Measurements from ENCODE around the gene DUSP18.
"Not testable (repeated sequence)": the region's sequence is repeated elsewhere in the genome, so short reads cannot be mapped to it uniquely, and the experiment has no call there.

The DUSP18 gene

GRCh38 chr22:30640361-30640760 is 27.3 kb downstream of the DUSP18 start:
- DNase-seq (ENCODE audit: low spot score): no peak

DNA sequence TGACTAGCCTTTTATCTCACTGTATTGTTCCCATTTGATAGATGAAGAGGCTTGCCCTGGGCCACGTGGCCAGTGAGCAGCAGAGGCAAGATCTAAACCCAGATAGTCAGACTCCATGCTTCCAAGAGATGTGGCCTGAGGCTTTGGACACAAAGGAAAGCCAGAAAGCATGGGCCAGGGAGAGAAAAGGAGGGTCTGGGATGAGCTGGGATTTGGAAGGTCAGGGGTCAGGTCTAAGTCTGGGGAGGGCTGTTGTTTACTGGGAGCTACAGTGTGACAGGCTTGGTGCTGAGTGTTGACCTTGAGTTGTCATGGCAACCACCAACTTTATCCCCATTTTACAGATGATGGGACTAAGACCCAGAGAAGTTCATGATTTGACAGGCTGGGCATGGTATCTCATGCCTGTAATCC is 30.0 kb downstream of the DUSP18 start:
- DNase-seq (ENCODE audit: low spot score): no peak

DNA sequence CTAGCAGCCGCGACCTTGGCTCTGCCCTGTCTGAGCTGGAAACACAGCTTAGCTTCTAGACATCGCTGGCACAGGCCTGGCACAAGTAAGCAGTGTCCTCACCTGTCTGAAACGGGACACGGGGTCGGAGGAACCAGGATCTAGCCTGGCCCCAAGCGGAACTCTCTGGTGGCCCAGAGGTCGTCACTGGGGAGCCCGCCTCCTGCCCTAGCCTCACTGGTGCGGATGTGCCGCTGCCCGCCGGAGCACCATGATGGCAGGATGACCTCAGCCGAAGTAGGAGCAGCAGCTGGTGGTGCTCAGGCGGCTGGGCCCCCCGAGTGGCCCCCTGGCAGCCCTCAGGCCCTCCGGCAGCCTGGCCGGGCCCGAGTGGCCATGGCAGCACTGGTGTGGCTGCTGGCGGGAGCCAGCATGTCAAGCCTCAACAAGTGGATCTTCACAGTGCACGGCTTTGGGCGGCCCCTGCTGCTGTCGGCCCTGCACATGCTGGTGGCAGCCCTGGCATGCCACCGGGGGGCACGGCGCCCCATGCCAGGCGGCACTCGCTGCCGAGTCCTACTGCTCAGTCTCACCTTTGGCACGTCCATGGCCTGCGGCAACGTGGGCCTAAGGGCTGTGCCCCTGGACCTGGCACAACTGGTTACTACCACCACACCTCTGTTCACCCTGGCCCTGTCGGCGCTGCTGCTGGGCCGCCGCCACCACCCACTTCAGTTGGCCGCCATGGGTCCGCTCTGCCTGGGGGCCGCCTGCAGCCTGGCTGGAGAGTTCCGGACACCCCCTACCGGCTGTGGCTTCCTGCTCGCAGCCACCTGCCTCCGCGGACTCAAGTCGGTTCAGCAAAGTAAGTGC is 31.2 kb downstream of the DUSP18 start:
- no peak for DNase-seq (ENCODE audit: low spot score)

GRCh38 chr22:30635273-30636225 is 32.1 kb downstream of the DUSP18 start, which contains the start of gene SLC35E4:
Gene SLC35E4 (plus strand): TSS chr22:30635781. CDS start chr22:30636451, 670 bp downstream.
- peak; percentile 95 for DNase-seq (ENCODE audit: low spot score)

DNA sequence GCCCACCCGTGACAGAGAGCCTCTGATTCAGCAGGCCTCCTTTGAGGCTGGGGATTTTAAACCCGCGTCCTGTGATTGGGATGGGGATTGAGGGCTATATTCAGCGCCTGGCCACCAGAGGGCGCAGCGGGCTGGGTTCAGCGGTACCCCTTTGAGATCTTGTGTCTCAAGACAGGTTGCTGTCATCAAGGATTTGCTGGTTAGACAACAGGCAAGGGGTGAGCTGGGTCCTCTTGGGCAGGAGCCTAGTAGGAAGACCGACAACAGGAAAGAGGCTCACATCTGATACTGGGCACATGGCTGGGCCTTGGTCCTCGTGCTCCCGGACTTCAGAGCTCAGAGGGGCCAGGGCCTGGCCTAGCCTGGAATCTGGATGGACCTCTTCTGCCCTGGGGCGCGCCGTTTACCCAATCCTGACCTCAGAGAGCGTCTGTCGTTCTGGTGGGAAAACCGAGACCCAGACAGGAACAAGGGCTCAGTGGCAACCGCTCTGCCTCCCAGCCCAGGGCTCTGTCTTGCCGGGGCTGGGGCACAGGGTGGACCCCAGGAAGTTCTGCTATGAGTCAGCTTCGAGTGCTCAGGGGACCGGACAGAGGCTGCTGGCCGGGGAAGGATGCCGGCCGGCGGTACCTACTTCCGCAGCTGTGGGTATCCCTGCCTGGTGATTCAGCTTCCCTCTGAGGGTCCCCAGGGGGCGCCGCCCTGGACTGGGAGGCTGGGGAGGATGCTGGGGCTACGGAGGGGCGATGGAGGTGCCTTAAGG is 33.0 kb downstream of the DUSP18 start:
- peak; percentile 87 for DNase-seq (ENCODE audit: low spot score)

DNA sequence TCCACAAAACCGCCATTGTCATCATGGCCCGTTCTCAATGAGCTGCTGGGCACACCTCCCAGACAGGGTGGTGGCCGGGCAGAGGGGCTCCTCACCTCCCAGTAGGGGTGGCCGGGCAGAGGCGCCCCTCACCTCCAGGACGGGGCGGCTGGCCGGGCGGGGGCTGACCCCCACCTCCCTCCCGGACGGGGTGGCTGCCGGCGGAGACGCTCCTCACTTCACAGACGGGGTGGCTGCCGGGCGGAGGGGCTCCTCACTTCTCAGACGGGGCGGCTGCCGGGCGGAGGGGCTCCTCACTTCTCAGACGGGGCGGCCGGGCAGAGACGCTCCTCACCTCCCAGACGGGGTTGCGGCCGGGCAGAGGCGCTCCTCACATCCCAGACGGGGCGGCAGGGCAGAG is 36.2 kb downstream of the DUSP18 start:
- DNase-seq (ENCODE audit: low spot score): not testable (repeated sequence)

GRCh38 chr22:30628491-30628890 is 39.2 kb downstream of the DUSP18 start:
- DNase-seq (ENCODE audit: low spot score): no peak

DNA sequence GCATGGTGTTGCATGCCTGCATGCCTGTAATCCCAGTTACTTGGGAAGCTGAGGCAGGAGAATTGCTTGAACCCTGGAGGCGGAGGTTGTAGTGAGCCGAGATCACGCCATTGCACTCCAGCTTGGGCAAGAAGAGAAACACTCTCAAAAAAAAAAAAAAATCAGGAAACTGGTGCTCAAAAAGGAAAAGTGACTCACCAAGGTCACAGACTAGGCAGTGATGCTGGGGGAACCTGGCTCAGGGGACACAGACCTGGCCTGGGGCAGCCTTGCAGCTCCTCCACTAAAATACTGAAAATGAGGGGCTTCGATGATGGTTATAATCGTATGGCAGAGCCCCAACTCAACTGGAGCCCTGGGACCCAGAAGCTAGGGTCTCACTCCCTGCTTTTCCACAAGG is 40.2 kb downstream of the DUSP18 start:
- no peak for DNase-seq (ENCODE audit: low spot score)

GRCh38 chr22:30626413-30626812 is 41.3 kb downstream of the DUSP18 start:
- DNase-seq (ENCODE audit: low spot score): no peak

GRCh38 chr22:30619909-30620308 is 47.8 kb downstream of the DUSP18 start:
- DNase-seq (ENCODE audit: low spot score): not testable (repeated sequence)

GRCh38 chr22:30617819-30618218 is 49.9 kb downstream of the DUSP18 start:
- no peak for DNase-seq (ENCODE audit: low spot score)

GRCh38 chr22:30615543-30615954 is 52.1 kb downstream of the DUSP18 start:
- DNase-seq (ENCODE audit: low spot score): no peak

GRCh38 chr22:30614879-30615278 is 52.8 kb downstream of the DUSP18 start:
- no peak for DNase-seq (ENCODE audit: low spot score)

GRCh38 chr22:30614268-30614667 is 53.4 kb downstream of the DUSP18 start:
- no peak for DNase-seq (ENCODE audit: low spot score)

GRCh38 chr22:30612789-30613188 is 54.9 kb downstream of the DUSP18 start:
- no peak for DNase-seq (ENCODE audit: low spot score)
